ENCODE results near the gene BAIAP2.

Gene BAIAP2

DNA sequence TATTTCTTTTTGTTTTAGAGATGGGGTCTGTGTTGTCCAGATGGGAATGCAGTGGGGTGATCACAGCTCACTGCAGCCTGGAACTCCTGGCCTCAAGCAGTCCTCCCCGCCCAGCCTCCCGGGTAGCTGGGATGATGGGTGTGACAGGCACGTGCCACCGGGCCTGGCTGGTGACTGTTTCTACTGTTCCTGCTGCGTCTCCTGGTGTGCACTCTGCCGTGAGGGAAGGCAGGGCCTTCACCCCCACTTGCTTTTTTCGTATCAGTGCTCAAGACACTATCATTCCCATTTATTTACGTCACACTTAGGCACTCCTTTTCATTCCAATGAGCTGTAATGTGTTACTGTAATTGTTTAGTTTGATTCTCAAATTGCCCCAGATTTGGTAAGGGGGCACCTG lies 105.1 kb downstream of the BAIAP2 start:
- TF ChIP-seq EGR1 (IDR thresholded peaks at IDR 0.05) (no peak), TAF1 (IDR thresholded peaks at IDR 0.05; ENCODE audit: low read depth) (no peak), CEBPB (IDR thresholded peaks at IDR 0.05) (no peak), NFIC (IDR thresholded peaks at IDR 0.05) (peak; percentile 38; the same call in 1 of the 2 replicates), YY1 (IDR thresholded peaks at IDR 0.05; ENCODE audit: low read depth) (no peak), CREB1 (IDR thresholded peaks at IDR 0.05; ENCODE audit: low read depth) (no peak), TEAD4 (IDR thresholded peaks at IDR 0.05) (peak; percentile 46; the same call in 1 of the 2 replicates), ZBTB7A (IDR thresholded peaks at IDR 0.05; ENCODE audit: low read depth) (no peak), FOXM1 (IDR thresholded peaks at IDR 0.05; ENCODE audit: borderline replicate concordance, low read depth) (no peak), RAD21 (IDR thresholded peaks at IDR 0.05; ENCODE audit: low read depth) (no peak), EP300 (IDR thresholded peaks at IDR 0.05; ENCODE audit: borderline replicate concordance) (0 out of 2 replicates have a peak, but pooled peaks have one; percentile 21), TCF12 (IDR thresholded peaks at IDR 0.05; ENCODE audit: low read depth) (0 out of 2 replicates have a peak, but pooled peaks have one; percentile 19)
- TF ChIP-seq, protein P1, sequence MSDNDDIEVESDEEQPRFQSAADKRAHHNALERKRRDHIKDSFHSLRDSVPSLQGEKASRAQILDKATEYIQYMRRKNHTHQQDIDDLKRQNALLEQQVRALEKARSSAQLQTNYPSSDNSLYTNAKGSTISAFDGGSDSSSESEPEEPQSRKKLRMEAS (IDR thresholded peaks at IDR 0.05) = peak; percentile 94
- TF ChIP-seq, protein P2, sequence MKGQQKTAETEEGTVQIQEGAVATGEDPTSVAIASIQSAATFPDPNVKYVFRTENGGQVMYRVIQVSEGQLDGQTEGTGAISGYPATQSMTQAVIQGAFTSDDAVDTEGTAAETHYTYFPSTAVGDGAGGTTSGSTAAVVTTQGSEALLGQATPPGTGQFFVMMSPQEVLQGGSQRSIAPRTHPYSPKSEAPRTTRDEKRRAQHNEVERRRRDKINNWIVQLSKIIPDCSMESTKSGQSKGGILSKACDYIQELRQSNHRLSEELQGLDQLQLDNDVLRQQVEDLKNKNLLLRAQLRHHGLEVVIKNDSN (IDR thresholded peaks at IDR 0.05) = peak; percentile 71
- TF ChIP-seq, protein P3, sequence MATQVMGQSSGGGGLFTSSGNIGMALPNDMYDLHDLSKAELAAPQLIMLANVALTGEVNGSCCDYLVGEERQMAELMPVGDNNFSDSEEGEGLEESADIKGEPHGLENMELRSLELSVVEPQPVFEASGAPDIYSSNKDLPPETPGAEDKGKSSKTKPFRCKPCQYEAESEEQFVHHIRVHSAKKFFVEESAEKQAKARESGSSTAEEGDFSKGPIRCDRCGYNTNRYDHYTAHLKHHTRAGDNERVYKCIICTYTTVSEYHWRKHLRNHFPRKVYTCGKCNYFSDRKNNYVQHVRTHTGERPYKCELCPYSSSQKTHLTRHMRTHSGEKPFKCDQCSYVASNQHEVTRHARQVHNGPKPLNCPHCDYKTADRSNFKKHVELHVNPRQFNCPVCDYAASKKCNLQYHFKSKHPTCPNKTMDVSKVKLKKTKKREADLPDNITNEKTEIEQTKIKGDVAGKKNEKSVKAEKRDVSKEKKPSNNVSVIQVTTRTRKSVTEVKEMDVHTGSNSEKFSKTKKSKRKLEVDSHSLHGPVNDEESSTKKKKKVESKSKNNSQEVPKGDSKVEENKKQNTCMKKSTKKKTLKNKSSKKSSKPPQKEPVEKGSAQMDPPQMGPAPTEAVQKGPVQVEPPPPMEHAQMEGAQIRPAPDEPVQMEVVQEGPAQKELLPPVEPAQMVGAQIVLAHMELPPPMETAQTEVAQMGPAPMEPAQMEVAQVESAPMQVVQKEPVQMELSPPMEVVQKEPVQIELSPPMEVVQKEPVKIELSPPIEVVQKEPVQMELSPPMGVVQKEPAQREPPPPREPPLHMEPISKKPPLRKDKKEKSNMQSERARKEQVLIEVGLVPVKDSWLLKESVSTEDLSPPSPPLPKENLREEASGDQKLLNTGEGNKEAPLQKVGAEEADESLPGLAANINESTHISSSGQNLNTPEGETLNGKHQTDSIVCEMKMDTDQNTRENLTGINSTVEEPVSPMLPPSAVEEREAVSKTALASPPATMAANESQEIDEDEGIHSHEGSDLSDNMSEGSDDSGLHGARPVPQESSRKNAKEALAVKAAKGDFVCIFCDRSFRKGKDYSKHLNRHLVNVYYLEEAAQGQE (IDR thresholded peaks at IDR 0.05; ENCODE audit: low read depth) = no peak

DNA sequence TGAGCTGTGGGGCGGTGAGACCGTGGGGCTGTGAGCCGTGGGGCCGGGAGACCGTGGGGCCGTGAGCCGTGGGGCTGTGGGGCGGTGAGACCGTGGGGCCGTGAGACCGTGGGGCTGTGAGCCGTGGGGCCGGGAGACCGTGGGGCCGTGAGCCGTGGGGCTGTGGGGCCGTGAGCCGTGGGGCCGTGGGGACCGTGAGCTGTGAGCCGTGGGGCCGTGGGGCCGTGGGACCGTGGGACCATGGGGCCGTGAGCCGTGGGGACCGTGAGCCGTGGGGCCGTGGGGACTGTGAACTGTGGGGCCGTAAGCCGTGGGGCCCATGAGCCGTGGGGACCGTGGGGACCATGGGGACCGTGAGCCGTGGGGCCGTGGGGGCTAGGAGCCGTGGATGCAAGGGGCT lies 105.7 kb downstream of the BAIAP2 start:
- TF ChIP-seq CEBPB (IDR thresholded peaks at IDR 0.05) (no peak), CREB1 (IDR thresholded peaks at IDR 0.05; ENCODE audit: low read depth) (no peak), NFIC (IDR thresholded peaks at IDR 0.05) (no peak)

DNA sequence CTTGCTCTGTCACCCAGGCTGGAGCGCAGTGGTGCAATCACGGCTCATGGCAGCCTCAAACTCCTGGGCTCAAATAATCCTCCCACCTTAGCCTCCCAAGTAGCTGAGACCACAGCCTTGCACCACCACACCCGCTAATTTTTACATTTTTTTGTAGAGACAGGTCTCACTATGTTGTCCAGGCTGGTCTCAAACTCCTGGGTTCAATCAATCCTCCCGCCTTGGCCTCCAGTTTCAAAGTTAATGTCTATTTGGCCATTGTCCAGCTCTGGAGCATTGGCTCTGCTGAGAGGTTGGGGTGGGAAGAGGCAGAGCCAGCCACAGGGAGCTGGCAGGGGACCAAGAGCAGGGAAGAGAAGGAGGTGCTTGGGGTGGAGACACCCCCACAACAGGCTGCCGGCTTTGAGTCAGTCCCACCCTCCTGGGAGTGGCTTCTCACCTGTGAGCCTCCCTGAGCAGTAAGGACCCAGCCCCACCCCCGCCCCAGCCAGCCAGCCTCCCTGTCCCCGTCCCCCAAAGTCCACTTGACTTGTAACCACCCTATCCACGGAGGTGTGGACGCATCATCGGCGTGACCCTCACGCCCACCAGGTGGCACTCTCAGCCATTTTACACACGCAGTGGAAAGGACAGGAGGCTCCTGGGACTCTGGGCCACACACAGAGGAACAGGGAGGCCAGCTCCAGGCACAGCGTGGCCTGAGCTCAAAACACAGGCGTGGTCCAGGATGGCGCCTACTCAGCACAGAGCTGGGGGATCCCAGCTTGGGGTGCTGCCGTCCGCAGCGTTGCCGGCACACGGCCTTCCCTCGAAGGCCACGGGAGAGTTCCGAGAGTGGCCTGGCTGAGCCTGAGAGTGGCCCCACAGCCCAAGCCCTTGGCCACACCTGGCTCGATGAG lies 107.6 kb downstream of the BAIAP2 start:
- TF ChIP-seq ZBTB7A (IDR thresholded peaks at IDR 0.05; ENCODE audit: low read depth) = 0 out of 2 replicates have a peak, but pooled peaks have one; percentile 15
- TF ChIP-seq CEBPB (IDR thresholded peaks at IDR 0.05) = no peak
- TF ChIP-seq CREB1 (IDR thresholded peaks at IDR 0.05; ENCODE audit: low read depth) = no peak
- TF ChIP-seq NFIC (IDR thresholded peaks at IDR 0.05) = peak; percentile 90
- TF ChIP-seq, protein P2 (IDR thresholded peaks at IDR 0.05) = no peak
- TF ChIP-seq RAD21 (IDR thresholded peaks at IDR 0.05; ENCODE audit: low read depth) = peak; percentile 65
- TF ChIP-seq, protein P1 (IDR thresholded peaks at IDR 0.05) = peak; percentile 14; the same call in 1 of the 2 replicates

DNA sequence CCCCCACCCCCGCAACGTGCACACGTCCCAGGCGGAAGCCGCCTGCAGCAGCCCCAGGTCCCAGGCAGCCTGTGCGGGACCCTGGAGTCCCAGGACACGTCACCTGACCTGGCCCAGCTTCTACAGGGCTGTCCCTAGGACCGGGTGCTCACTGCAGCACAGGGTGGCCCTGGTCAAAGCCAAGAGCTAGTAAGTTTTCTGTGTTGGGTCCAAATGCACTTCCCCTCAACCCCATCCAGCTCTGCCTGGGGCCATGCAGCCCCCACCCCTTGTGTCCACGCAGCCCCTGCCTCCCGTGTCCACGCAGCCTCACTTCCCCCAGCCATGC lies 108.2 kb downstream of the BAIAP2 start:
- TF ChIP-seq RAD21 (IDR thresholded peaks at IDR 0.05; ENCODE audit: low read depth) (no peak), TAF1 (IDR thresholded peaks at IDR 0.05; ENCODE audit: low read depth) (no peak), EGR1 (IDR thresholded peaks at IDR 0.05) (no peak), TCF12 (IDR thresholded peaks at IDR 0.05; ENCODE audit: low read depth) (no peak)
- TF ChIP-seq, protein P1 (IDR thresholded peaks at IDR 0.05) = 0 out of 2 replicates have a peak, but pooled peaks have one; percentile 2
- TF ChIP-seq, protein P2 (IDR thresholded peaks at IDR 0.05) = peak; percentile 10; the same call in 1 of the 2 replicates

DNA sequence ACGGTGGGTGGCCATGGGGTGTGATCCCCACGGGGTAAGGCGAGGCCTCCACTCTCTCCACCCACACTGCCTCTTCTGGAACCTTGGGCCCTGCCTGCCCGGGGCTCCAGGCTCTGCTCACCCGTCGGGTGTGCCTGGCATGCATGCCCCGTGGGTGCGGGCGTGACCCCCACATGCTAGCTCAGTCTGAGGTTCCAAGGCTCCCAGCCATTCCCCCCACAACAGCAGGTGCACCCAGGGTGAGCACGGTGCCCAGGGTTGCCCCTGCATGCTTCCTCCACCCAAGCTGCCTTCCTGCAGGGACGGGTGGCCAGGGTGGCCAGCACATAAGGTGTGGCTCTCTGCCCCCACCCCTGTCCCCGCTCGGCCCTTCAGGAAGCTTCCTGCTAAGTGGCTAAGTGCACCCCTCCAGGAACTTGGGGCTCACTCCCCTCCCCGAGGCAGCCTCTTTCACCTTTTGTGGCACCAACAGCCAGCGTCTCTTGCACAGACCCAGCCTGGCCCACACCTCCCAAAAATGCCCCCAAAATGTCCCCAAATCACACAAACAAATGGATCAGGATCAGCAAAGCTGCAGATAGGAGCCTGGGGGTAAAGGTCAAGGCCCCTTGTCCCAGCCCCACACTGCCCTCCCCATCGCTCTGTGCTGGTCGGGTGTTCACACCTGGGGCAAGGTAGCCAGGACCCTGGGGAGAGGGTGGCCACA lies 108.9 kb downstream of the BAIAP2 start:
- TF ChIP-seq, protein P2 (IDR thresholded peaks at IDR 0.05) = no peak
- TF ChIP-seq TAF1 (IDR thresholded peaks at IDR 0.05; ENCODE audit: low read depth) (no peak), TCF12 (IDR thresholded peaks at IDR 0.05; ENCODE audit: low read depth) (no peak), ZBTB7A (IDR thresholded peaks at IDR 0.05; ENCODE audit: low read depth) (no peak), FOXM1 (IDR thresholded peaks at IDR 0.05; ENCODE audit: borderline replicate concordance, low read depth) (no peak), NFIC (IDR thresholded peaks at IDR 0.05) (no peak), RAD21 (IDR thresholded peaks at IDR 0.05; ENCODE audit: low read depth) (no peak), CEBPB (IDR thresholded peaks at IDR 0.05) (no peak), CREB1 (IDR thresholded peaks at IDR 0.05; ENCODE audit: low read depth) (no peak)
- TF ChIP-seq, protein P1 (IDR thresholded peaks at IDR 0.05) = no peak
- TF ChIP-seq, protein P3 (IDR thresholded peaks at IDR 0.05; ENCODE audit: low read depth) = no peak

Measured in Ishikawa (cell line).